PC-3 (cell line): ENCODE data around the gene PXK. TPM values are rescaled to one million over a fixed set of nuclear protein-coding genes. Genes with fewer than 3 reads are reported as not detected.
A peak's percentile ranks its signal among the peaks of the same experiment; 100 is the strongest.

Experiments used
- ATAC-seq: fragments of 200-7000 bp; cut with Tn5 transposase; 2 replicates; pipeline ENCODE4 v1.9.1; 2020; ENCODE audit warnings: mild to moderate bottlenecking, moderate library complexity
- Bru-seq: library from RNA; stranded (reverse); fragments of 400-500 nt; gene quantifications from one replicate; lab custom pipeline; 2021; lab: Mats Ljungman, UMichigan
- BruChase-seq, 2 experiments: library from RNA; stranded (reverse); fragments of 400-500 nt; gene quantifications; one replicate each; lab custom pipeline; 2021; lab: Mats Ljungman, UMichigan
- BruUV-seq: library from RNA; stranded (reverse); fragments of 400-500 nt; replicated peaks from 2 replicates; lab custom pipeline; 2021; lab: Mats Ljungman, UMichigan
- CTCF ChIA-PET: fragments of 300-600 bp; sonication (Branson Sonifier 250); formaldehyde crosslinking; loops from one replicate; lab custom pipeline; 2022; ENCODE audit warnings: antibody characterized with exemption; lab: Charles Lee
- POLR2A ChIA-PET: fragments of 300-600 bp; sonication (Branson Sonifier 250); formaldehyde crosslinking; loops from one replicate; lab custom pipeline; 2022; ENCODE audit warnings: antibody characterized with exemption; ENCODE audit not compliant: unreplicated experiment; lab: Charles Lee
- DNase-seq: peaks from one replicate; pipeline ENCODE4 v3.0.0-alpha.2; 2015
- H2AFZ ChIP-seq: fragments of 300-600 bp; sonication (generic); 2 replicates; pipeline ENCODE4 v1.6.0; 2016; ENCODE audit warnings: antibody characterized with exemption, low read length
- H3F3A ChIP-seq: fragments of 300-600 bp; sonication (generic); one replicate; pipeline ENCODE4 v1.6.0; 2017; ENCODE audit warnings: antibody characterized with exemption, low read length, control low read depth, mild to moderate bottlenecking; ENCODE audit not compliant: unreplicated experiment
- H3K27ac ChIP-seq: fragments of 300-600 bp; sonication (generic); 2 replicates; pipeline ENCODE4 v1.5.1; 2016; ENCODE audit warnings: mild to moderate bottlenecking, low read length
- H3K27me3 ChIP-seq: fragments of 300-600 bp; sonication (generic); 2 replicates; pipeline ENCODE4 v1.6.1; 2016; ENCODE audit warnings: low read length, mixed read lengths
- H3K36me3 ChIP-seq: fragments of 300-600 bp; sonication (generic); 2 replicates; pipeline ENCODE4 v1.6.1; 2016; ENCODE audit warnings: low read depth, mixed run types, low read length, mixed read lengths
- H3K4me1 ChIP-seq: fragments of 300-600 bp; sonication (generic); 2 replicates; pipeline ENCODE4 v1.5.1; 2016; ENCODE audit warnings: low read length; ENCODE audit not compliant: insufficient read depth
- H3K4me2 ChIP-seq: fragments of 300-600 bp; sonication (generic); 2 replicates; pipeline ENCODE4 v1.6.0; 2016; ENCODE audit warnings: low read length
- H3K4me3 ChIP-seq: fragments of 300-600 bp; sonication (generic); 2 replicates; pipeline ENCODE4 v1.5.1; 2016; ENCODE audit warnings: mild to moderate bottlenecking, low read length, mixed read lengths
- H3K79me2 ChIP-seq: fragments of 300-600 bp; sonication (generic); 2 replicates; pipeline ENCODE4 v1.6.1; 2017; ENCODE audit warnings: low read length, mixed read lengths
- H3K9ac ChIP-seq: fragments of 300-600 bp; sonication (generic); 2 replicates; pipeline ENCODE4 v1.6.0; 2016; ENCODE audit warnings: mild to moderate bottlenecking, low read length
- H3K9me2 ChIP-seq: fragments of 300-600 bp; sonication (generic); replicated peaks from 2 replicates; pipeline ENCODE4 v1.6.1; 2016; ENCODE audit warnings: mixed run types, low read length, mixed read lengths
- H3K9me3 ChIP-seq: fragments of 300-600 bp; sonication (generic); 2 replicates; pipeline ENCODE4 v1.6.1; 2016; ENCODE audit warnings: low read length, mixed read lengths
- H4K20me1 ChIP-seq: fragments of 300-600 bp; sonication (generic); 2 replicates; pipeline ENCODE4 v1.6.1; 2016; ENCODE audit warnings: low read length, mixed read lengths
- EZH2 ChIP-seq: fragments of 300-600 bp; sonication (generic); IDR thresholded peaks from one replicate; pipeline ENCODE4 v1.6.1; 2017; ENCODE audit warnings: antibody characterized with exemption, mild to moderate bottlenecking, low read length; ENCODE audit not compliant: unreplicated experiment
- EZH2phosphoT487 ChIP-seq: fragments of 300-600 bp; sonication (generic); IDR thresholded peaks from 2 replicates; pipeline ENCODE4 v1.6.1; 2018; ENCODE audit warnings: mild to moderate bottlenecking, antibody characterized with exemption, low read length, borderline replicate concordance
- intact Hi-C: fragments of 100-400 bp; cut with micrococcal nuclease; formaldehyde crosslinking; loops from 2 replicates; pipeline ENCODE4 v1.9.0; 2023
- long read RNA-seq: library from polyadenylated mRNA; unstranded; transcript quantifications from one replicate; pipeline ENCODE4 v2.0.0, GENCODE V29; 2021; ENCODE audit not compliant: unreplicated experiment
- total RNA-seq: library from RNA; depleted of rRNA; stranded (reverse); fragments of >200 nt; gene quantifications from 2 replicates; pipeline ENCODE4 v1.2.3, GENCODE V29; 2014; rRNA removed
- TF ChIP-seq, protein P1 (sequence below): fragments of 300-600 bp; sonication (generic); conservative IDR thresholded peaks from 2 replicates; pipeline ENCODE4 v1.5.1; 2017; ENCODE audit warnings: antibody characterized with exemption, low read depth, mild to moderate bottlenecking, low read length

The PXK gene
- total RNA-seq: 11.1 and 14.5 TPM in 2 replicates
- percentile 79 among the genes with signal in this experiment for Bru-seq, nascent RNA
- percentile 76 among the genes with signal in this experiment for BruChase-seq, experiment 1, labeled RNA remaining after a 6-hour chase
- percentile 81 among the genes with signal in this experiment for BruChase-seq, experiment 2, labeled RNA remaining after a 2-hour chase
- long read RNA-seq, transcript PXK-211 (18 exons, 2,031 nt): minor isoform, 7 of 128 reads
- long read RNA-seq, transcript PXK-202 (18 exons, 2,037 nt): major isoform, 38 of 128 reads
- long read RNA-seq, partial matches to known transcripts: 30 of 128 reads
- long read RNA-seq, other reads (novel, unspliced or antisense): 50 of 128 reads

DNA sequence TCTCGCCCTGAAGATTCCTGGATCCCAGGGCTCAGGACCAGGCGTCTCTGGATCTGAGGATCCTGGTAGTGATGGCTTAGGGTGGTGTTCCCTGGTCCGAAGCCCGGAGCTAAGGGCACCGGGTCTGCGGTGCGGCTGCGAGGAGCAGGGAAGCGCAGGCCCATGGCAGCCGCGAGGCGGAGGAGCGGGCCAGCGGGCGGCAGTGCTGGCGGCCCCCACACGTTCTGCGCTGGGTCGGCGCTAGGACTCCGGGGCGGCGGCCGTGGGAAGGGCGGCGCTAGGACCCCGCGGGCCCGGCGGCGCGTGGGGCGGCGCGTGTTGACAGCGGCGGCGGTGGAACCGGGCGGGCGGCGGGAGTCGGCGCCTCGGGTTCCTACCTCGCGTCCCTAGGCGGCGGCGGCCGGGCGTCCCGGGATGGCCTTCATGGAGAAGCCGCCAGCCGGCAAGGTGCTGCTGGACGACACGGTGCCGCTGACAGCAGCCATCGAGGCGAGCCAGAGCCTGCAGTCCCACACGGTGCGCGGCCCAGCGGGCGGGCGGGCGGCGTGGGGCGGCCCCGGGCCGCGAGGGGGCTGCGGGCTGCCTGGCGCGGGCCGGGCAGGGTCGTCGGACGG lies at the start of gene PXK:
TSS of gene PXK (plus strand) at position 318 of the 614 bp plus-strand sequence. CDS start at position 415, 97 bp downstream.
- POLR2A ChIA-PET: no interaction called here

DNA sequence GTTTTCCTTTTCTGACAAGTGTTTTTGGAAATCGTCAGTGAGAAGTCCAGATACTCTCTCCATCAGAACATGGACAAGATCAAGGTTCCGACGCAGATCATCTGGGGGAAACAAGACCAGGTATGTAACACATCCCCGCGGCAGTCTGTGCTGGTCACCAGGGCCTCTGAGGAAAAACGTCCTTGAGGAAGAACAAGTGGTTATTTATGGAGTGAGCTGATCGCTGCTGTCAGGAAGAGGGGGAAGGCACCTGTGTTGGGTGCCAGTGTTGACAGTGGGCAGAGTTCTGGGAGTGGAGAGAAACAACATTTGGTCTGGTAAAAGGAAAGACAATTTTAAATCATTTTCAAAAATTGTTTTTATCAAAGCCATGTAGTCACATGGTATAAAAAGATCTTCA lies 47.4 kb upstream of the PXK start:
- Histone ChIP-seq H3K9me2 (no peaks in the 10 kb centered on the region), H3K27me3 (no peaks in the 10 kb centered on the region), H3K79me2 (no peaks in the 10 kb centered on the region), H3K36me3 (0 out of 2 replicates have a peak, but pooled peaks cover 2% of the 10 kb centered on the region), H3K9ac (no peak overlapping the region), H4K20me1 (no peaks in the 10 kb centered on the region), H3K9me3 (no peaks in the 10 kb centered on the region), H3K4me2 (no peak overlapping the region), H2AFZ (no peak overlapping the region), H3F3A (no peaks in the 10 kb centered on the region), H3K4me3 (no peak overlapping the region), H3K27ac (no peak overlapping the region), H3K4me1 (no peaks in the 10 kb centered on the region)
- no TSS peak for BruUV-seq
- ChIA-PET CTCF (no interaction called here), POLR2A (no interaction called here)
- TF ChIP-seq, protein P1, sequence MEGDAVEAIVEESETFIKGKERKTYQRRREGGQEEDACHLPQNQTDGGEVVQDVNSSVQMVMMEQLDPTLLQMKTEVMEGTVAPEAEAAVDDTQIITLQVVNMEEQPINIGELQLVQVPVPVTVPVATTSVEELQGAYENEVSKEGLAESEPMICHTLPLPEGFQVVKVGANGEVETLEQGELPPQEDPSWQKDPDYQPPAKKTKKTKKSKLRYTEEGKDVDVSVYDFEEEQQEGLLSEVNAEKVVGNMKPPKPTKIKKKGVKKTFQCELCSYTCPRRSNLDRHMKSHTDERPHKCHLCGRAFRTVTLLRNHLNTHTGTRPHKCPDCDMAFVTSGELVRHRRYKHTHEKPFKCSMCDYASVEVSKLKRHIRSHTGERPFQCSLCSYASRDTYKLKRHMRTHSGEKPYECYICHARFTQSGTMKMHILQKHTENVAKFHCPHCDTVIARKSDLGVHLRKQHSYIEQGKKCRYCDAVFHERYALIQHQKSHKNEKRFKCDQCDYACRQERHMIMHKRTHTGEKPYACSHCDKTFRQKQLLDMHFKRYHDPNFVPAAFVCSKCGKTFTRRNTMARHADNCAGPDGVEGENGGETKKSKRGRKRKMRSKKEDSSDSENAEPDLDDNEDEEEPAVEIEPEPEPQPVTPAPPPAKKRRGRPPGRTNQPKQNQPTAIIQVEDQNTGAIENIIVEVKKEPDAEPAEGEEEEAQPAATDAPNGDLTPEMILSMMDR: no peak
- TF ChIP-seq EZH2 (no peak), EZH2phosphoT487 (no peak)
- DNase-seq: no peak
- intact Hi-C loops: no loop called here
- no peak for ATAC-seq

More for the DNA sequence above, at the start of gene PXK:
- Histone ChIP-seq H3K27me3 (no peaks in the 10 kb centered on the region), H3F3A (peaks cover 5% of the 10 kb centered on the region), H3K9me3 (no peaks in the 10 kb centered on the region), H2AFZ (peak within 1 kb of the TSS; percentile 81), H4K20me1 (no peaks in the 10 kb centered on the region), H3K79me2 (peaks cover 22% of the 10 kb centered on the region), H3K9ac (peak within 1 kb of the TSS; percentile 85), H3K36me3 (no peaks in the 10 kb centered on the region), H3K4me1 (peaks cover 36% of the 10 kb centered on the region), H3K27ac (peak within 1 kb of the TSS; percentile 91), H3K9me2 (no peaks in the 10 kb centered on the region), H3K4me3 (peak within 1 kb of the TSS; percentile 95), H3K4me2 (peak within 1 kb of the TSS; percentile 92)
- intact Hi-C loops: loop anchor here (1.0 to 2.0 kb wide), 4 partner anchors 26 to 200 kb away; partner anchors contain the start of genes HTD2 and RPP14
- CTCF ChIA-PET: interaction anchor here (0.6 to 0.8 kb wide), 2 partner anchors 23 to 298 kb away, joined by 3 to 6 read pairs; no protein-coding TSS in a partner anchor
- DNase-seq (peak; percentile 74), ATAC-seq (peak; percentile 78)
- no peak for TF ChIP-seq EZH2
- TF ChIP-seq, protein P1: peak; percentile 26; the same call in 1 of the 2 replicates
- peak; percentile 49; the same call in 1 of the 2 replicates for TF ChIP-seq EZH2phosphoT487
- no TSS peak for BruUV-seq
